HepG2 (cell line): ENCODE data around the gene C2orf15. TPM values are rescaled to one million over a fixed set of nuclear protein-coding genes. Genes with fewer than 3 reads are reported as not detected.
A peak's percentile ranks its signal among the peaks of the same experiment; 100 is the strongest.

ENCODE experiments used
- ATAC-seq: fragments of 200-7000 bp; cut with Tn5 transposase; 3 replicates; pipeline ENCODE4 v1.9.1; 2020; ENCODE audit warnings: mild to moderate bottlenecking, moderate library complexity
- BruUV-seq: library from RNA; stranded (reverse); fragments of 400-500 nt; replicated peaks from 2 replicates; lab custom pipeline; 2021; lab: Mats Ljungman, UMichigan
- CTCF ChIA-PET: fragments of 300-600 bp; formaldehyde crosslinking; extraction: SDS; loops from one replicate; lab custom pipeline; 2021; ENCODE audit warnings: low total read pairs, inconsistent platforms, low intra/inter-chr PET ratio; lab: Yijun Ruan, JAX
- POLR2A ChIA-PET: fragments of 350-600 bp; sonication (Branson Sonifier 250); formaldehyde crosslinking; loops from one replicate; lab custom pipeline; 2020; ENCODE audit warnings: antibody characterized with exemption, inconsistent platforms; lab: Yijun Ruan, JAX
- DNase-seq: peaks from one replicate; pipeline ENCODE4 v3.0.0-alpha.2; 2015; ENCODE audit warnings: low spot score
- FAIRE-seq: peaks from 3 replicates; lab custom pipeline; 2011; peaks lifted over from hg19 to GRCh38; lab: Jason Lieb, UNC
- H2AFZ ChIP-seq: one replicate; pipeline ENCODE4 v1.6.1; 2011; ENCODE audit warnings: low read length, inconsistent platforms
- H3K27ac ChIP-seq: fragments of 300-600 bp; 3 replicates; pipeline ENCODE4 v1.8.0; 2011; ENCODE audit warnings: mixed run types, mild to moderate bottlenecking, mixed read lengths, low read length, inconsistent platforms; ENCODE audit not compliant: insufficient read depth; ENCODE audit errors: extremely low read length
- H3K27me3 ChIP-seq, 2 experiments: fragments of 200-600 bp in 1 of 2; 2 replicates in 1 of 2; 3 replicates in 1 of 2; pipeline versions ENCODE4 v1.6.0 to v1.8.0; 2011; ENCODE audit warnings: low read length in 2 of 2, mild to moderate bottlenecking in 2 of 2, moderate library complexity in 2 of 2, inconsistent platforms in 1 of 2; ENCODE audit not compliant: insufficient read depth in 2 of 2, control insufficient read depth in 1 of 2
- H3K36me3 ChIP-seq, 2 experiments: fragments of 200-600 bp in 1 of 2; replicated peaks in 1 of 2; 2 replicates in 1 of 2; 3 replicates in 1 of 2; pipeline versions ENCODE4 v1.5.1 to v1.8.0; 2011; ENCODE audit warnings: low read length in 2 of 2, inconsistent platforms in 1 of 2; ENCODE audit not compliant: insufficient read depth in 2 of 2, control insufficient read depth in 1 of 2
- H3K4me1 ChIP-seq: 2 replicates; pipeline ENCODE4 v1.5.1; 2012; ENCODE audit warnings: low read length, inconsistent platforms; ENCODE audit not compliant: insufficient read depth
- H3K4me2 ChIP-seq: 2 replicates; pipeline ENCODE4 v1.6.0; 2011; ENCODE audit warnings: low read depth, low read length, inconsistent platforms
- H3K4me3 ChIP-seq, 3 experiments: fragments of 200-600 bp in 1 of 3; sonication (generic), shearing (Covaris generic) in 1 of 3; replicated peaks in 1 of 3; 2 replicates each; pipeline ENCODE4 v1.5.1; 2011 to 2016; ENCODE audit warnings: low read length in 3 of 3, inconsistent platforms in 2 of 3, low read depth in 2 of 3, mild to moderate bottlenecking in 2 of 3, control low read depth in 1 of 3, mixed read lengths in 1 of 3; ENCODE audit not compliant: insufficient read depth in 1 of 3
- H3K79me2 ChIP-seq: one replicate; pipeline ENCODE4 v1.6.1; 2011; ENCODE audit warnings: low read length, inconsistent platforms; ENCODE audit not compliant: insufficient read depth
- H3K9ac ChIP-seq: 2 replicates; pipeline ENCODE4 v1.6.0; 2011; ENCODE audit warnings: mild to moderate bottlenecking, low read depth, low read length, inconsistent platforms; ENCODE audit not compliant: insufficient read depth
- H3K9me3 ChIP-seq: 2 replicates; pipeline ENCODE4 v1.5.1; 2012; ENCODE audit warnings: mild to moderate bottlenecking, low read length
- H4K20me1 ChIP-seq: 2 replicates; pipeline ENCODE4 v1.6.0; 2011; ENCODE audit warnings: inconsistent platforms, mild to moderate bottlenecking, low read length, moderate library complexity; ENCODE audit not compliant: insufficient read depth
- FLYWCH1 ChIP-seq: sonication (generic); formaldehyde crosslinking; IDR thresholded peaks from 2 replicates; pipeline ENCODE4 v1.8.1; 2023; ENCODE audit warnings: mild to moderate bottlenecking, missing genetic modification reagents
- FOXK2 ChIP-seq: fragments of 450-650 bp; IDR thresholded peaks from 2 replicates; pipeline ENCODE4 v1.6.1; 2016
- KAT8 ChIP-seq: IDR thresholded peaks from 2 replicates; pipeline ENCODE4 v1.6.1; 2016; ENCODE audit warnings: missing genetic modification reagents, missing compliant biosample characterization
- KMT2A ChIP-seq: sonication (generic); formaldehyde crosslinking; IDR thresholded peaks from 2 replicates; pipeline ENCODE4 v1.4.0; 2020; ENCODE audit warnings: missing genetic modification reagents
- RARA ChIP-seq: IDR thresholded peaks from 2 replicates; pipeline ENCODE4 v1.6.1; 2016; ENCODE audit warnings: missing genetic modification reagents, missing compliant biosample characterization
- SRSF4 ChIP-seq: fragments of 200-400 bp; formaldehyde crosslinking; IDR thresholded peaks from one replicate; pipeline ENCODE4 v1.6.1; 2018; ENCODE audit warnings: mild to moderate bottlenecking, low read depth, low read length, moderate library complexity; ENCODE audit not compliant: poor library complexity, severe bottlenecking
- STAT5B ChIP-seq: sonication (generic); formaldehyde crosslinking; IDR thresholded peaks from 2 replicates; pipeline ENCODE4 v1.4.0; 2020; ENCODE audit warnings: missing genetic modification reagents
- ZKSCAN8 ChIP-seq: IDR thresholded peaks from 2 replicates; pipeline ENCODE4 v1.6.1; 2016; ENCODE audit warnings: borderline replicate concordance, missing genetic modification reagents, missing compliant biosample characterization
- ZNF138 ChIP-seq: sonication (generic); formaldehyde crosslinking; IDR thresholded peaks from 2 replicates; pipeline ENCODE4 v1.5.0; 2020; ENCODE audit warnings: mild to moderate bottlenecking, low read depth, missing genetic modification reagents
- ZNF143 ChIP-seq: sonication (generic); formaldehyde crosslinking; IDR thresholded peaks from 2 replicates; pipeline ENCODE4 v1.4.0; 2020; ENCODE audit warnings: missing genetic modification reagents
- ZNF589 ChIP-seq: sonication (generic); formaldehyde crosslinking; conservative IDR thresholded peaks from 2 replicates; pipeline ENCODE4 v1.8.0; 2022; ENCODE audit warnings: mild to moderate bottlenecking, moderate library complexity, missing genetic modification reagents
- WGBS: methylation state at CpG from one replicate; pipeline ENCODE4 v1.1.6; 2017; ENCODE audit warnings: low lambda C conversion rate; 5-methylcytosine and 5-hydroxymethylcytosine counted together
- in situ Hi-C: cut with HindIII; loops from 2 replicates; pipeline ENCODE4 v1.10.0; 2017; ENCODE audit warnings: low pct_unique_long_range_greater_than_20kb; ENCODE audit not compliant: extremely low pct_ligation_motif_present
- intact Hi-C: fragments of 100-400 bp; cut with micrococcal nuclease; formaldehyde crosslinking; loops from one replicate; pipeline ENCODE4 v1.10.0; 2022; ENCODE audit not compliant: unreplicated experiment
- polyA plus RNA-seq, 8 experiments: library from polyadenylated mRNA; depleted of rRNA in 3 of 8; stranded (reverse) in 7 of 8; unstranded in 1 of 8; fragments of >200 nt; fragmentation: Illumina TruSeq in 4 of 8; extraction: Trizol in 4 of 8; gene quantifications; 2 replicates each; pipeline versions ENCODE4 v1.2.1 to v1.2.3, GENCODE V29; 2011 to 2016; ENCODE audit warnings: low read depth in 4 of 8, missing spikeins in 1 of 8, mixed read lengths in 1 of 8; ENCODE audit not compliant: insufficient read depth in 1 of 8
- total RNA-seq, 5 experiments: library from RNA; depleted of rRNA; stranded (reverse); fragments of >200 nt; fragmentation: Illumina TruSeq; extraction: Trizol; gene quantifications; 2 replicates each; pipeline ENCODE4 v1.2.3, GENCODE V29; 2016; ENCODE audit warnings: low read depth in 1 of 5
- TF ChIP-seq, protein P1 (sequence below): sonication (generic); formaldehyde crosslinking; IDR thresholded peaks from 2 replicates; pipeline ENCODE4 v1.4.0; 2020; ENCODE audit warnings: mild to moderate bottlenecking, missing genetic modification reagents
- TF ChIP-seq, protein P2 (sequence below): sonication (generic); formaldehyde crosslinking; IDR thresholded peaks from 2 replicates; pipeline ENCODE4 v1.4.0; 2020; ENCODE audit warnings: missing genetic modification reagents

The C2orf15 gene
- total and polyA plus RNA-seq, 2 of the 13 experiments (the other 11 are each of a cell fraction or from before 2014, with no cell fraction given) = 5.5 to 8.3 TPM

DNA sequence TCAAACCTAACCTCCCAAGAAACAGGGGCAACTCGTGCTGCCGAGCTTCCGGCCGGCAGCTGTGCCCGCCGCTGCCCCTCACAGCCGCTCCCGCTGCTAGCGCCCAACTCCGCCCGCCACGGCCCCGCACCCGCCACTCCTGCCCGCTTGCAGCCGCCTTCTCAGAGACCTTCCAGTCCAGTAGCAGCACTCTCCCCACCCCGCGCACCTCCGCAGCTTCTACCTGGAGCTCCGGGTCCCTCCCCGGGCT is 722 bp upstream of the C2orf15 start (continued):
- peak; percentile 86; the same call in 1 of the 2 replicates for TF ChIP-seq KMT2A (CRISPR knock-in tag)

DNA sequence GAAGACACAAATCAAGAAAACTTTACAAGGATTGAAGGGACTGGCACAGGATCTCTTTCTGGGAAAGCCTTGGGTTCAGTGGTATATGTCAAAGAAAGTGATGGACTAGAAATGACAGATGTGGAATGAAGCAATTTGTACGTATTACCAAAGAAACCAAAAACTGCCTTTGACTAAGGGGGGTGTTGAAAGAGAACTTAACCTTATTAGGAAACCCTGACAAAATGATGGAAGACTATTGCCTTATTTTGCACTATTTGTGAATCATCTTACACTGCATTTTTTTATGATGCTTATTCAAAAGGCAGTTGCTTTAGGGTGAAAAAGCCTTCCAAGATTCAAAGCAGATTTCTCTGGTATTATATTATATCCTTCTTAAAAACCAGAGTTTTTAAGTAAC is 9.2 kb downstream of the C2orf15 start:
- H3K27ac ChIP-seq = no peak overlapping the region
- no peaks in the 10 kb centered on the region; a peak in 1 of 5 replicates for H3K36me3 ChIP-seq
- intact Hi-C loops = no loop called here
- CTCF ChIA-PET = no interaction called here
- peaks cover 25% of the 10 kb centered on the region for H3K4me1 ChIP-seq
- H3K79me2 ChIP-seq = peaks cover 14% of the 10 kb centered on the region
- no peak overlapping the region for H2AFZ ChIP-seq
- DNase-seq (no peak), FAIRE-seq (no peak), ATAC-seq (no peak)
- no peaks in the 10 kb centered on the region for H3K9me3 ChIP-seq
- in situ Hi-C loops = no loop called here
- POLR2A ChIA-PET = no interaction called here
- 98% methylated on average over 1 of the region's 1 CpG for WGBS
- H3K27me3 ChIP-seq = no peaks in the 10 kb centered on the region; a peak in 1 of 5 replicates
- H3K4me3 ChIP-seq = no peak overlapping the region
- H3K9ac ChIP-seq = no peak overlapping the region
- BruUV-seq = no TSS peak
- H4K20me1 ChIP-seq = no peaks in the 10 kb centered on the region
- no peak overlapping the region for H3K4me2 ChIP-seq
- TF ChIP-seq FLYWCH1 (no peak), KAT8 (CRISPR knock-in tag) (no peak), SRSF4 (no peak), FOXK2 (no peak), ZNF143 (CRISPR knock-in tag) (no peak), RARA (CRISPR knock-in tag) (no peak), STAT5B (CRISPR knock-in tag) (no peak), ZNF589 (no peak), ZKSCAN8 (CRISPR knock-in tag) (no peak), ZNF138 (CRISPR knock-in tag) (no peak)
- TF ChIP-seq, protein P1, sequence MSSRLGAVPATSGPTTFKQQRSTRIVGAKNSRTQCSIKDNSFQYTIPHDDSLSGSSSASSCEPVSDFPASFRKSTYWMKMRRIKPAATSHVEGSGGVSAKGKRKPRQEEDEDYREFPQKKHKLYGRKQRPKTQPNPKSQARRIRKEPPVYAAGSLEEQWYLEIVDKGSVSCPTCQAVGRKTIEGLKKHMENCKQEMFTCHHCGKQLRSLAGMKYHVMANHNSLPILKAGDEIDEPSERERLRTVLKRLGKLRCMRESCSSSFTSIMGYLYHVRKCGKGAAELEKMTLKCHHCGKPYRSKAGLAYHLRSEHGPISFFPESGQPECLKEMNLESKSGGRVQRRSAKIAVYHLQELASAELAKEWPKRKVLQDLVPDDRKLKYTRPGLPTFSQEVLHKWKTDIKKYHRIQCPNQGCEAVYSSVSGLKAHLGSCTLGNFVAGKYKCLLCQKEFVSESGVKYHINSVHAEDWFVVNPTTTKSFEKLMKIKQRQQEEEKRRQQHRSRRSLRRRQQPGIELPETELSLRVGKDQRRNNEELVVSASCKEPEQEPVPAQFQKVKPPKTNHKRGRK (CRISPR knock-in tag) = no peak
- TF ChIP-seq, protein P2, sequence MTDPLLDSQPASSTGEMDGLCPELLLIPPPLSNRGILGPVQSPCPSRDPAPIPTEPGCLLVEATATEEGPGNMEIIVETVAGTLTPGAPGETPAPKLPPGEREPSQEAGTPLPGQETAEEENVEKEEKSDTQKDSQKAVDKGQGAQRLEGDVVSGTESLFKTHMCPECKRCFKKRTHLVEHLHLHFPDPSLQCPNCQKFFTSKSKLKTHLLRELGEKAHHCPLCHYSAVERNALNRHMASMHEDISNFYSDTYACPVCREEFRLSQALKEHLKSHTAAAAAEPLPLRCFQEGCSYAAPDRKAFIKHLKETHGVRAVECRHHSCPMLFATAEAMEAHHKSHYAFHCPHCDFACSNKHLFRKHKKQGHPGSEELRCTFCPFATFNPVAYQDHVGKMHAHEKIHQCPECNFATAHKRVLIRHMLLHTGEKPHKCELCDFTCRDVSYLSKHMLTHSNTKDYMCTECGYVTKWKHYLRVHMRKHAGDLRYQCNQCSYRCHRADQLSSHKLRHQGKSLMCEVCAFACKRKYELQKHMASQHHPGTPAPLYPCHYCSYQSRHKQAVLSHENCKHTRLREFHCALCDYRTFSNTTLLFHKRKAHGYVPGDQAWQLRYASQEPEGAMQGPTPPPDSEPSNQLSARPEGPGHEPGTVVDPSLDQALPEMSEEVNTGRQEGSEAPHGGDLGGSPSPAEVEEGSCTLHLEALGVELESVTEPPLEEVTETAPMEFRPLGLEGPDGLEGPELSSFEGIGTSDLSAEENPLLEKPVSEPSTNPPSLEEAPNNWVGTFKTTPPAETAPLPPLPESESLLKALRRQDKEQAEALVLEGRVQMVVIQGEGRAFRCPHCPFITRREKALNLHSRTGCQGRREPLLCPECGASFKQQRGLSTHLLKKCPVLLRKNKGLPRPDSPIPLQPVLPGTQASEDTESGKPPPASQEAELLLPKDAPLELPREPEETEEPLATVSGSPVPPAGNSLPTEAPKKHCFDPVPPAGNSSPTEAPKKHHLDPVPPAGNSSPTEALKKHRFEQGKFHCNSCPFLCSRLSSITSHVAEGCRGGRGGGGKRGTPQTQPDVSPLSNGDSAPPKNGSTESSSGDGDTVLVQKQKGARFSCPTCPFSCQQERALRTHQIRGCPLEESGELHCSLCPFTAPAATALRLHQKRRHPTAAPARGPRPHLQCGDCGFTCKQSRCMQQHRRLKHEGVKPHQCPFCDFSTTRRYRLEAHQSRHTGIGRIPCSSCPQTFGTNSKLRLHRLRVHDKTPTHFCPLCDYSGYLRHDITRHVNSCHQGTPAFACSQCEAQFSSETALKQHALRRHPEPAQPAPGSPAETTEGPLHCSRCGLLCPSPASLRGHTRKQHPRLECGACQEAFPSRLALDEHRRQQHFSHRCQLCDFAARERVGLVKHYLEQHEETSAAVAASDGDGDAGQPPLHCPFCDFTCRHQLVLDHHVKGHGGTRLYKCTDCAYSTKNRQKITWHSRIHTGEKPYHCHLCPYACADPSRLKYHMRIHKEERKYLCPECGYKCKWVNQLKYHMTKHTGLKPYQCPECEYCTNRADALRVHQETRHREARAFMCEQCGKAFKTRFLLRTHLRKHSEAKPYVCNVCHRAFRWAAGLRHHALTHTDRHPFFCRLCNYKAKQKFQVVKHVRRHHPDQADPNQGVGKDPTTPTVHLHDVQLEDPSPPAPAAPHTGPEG = no peak
